Stimulated activated CD4-positive, alpha-beta T cell treated with anti-CD3 and anti-CD28 coated beads, Interleukin-2, amount 100 ng/mL, for 4 hours (primary cell): ENCODE measurements around the gene VPS8.
"Not testable (repeated sequence)": the region's sequence is repeated elsewhere in the genome, so short reads cannot be mapped to it uniquely, and the experiment has no call there.

Source experiments
- DNase-seq: peaks from one replicate; pipeline ENCODE4 v3.0.0-alpha.2; 2020; ENCODE audit warnings: low read depth

Gene VPS8

DNA sequence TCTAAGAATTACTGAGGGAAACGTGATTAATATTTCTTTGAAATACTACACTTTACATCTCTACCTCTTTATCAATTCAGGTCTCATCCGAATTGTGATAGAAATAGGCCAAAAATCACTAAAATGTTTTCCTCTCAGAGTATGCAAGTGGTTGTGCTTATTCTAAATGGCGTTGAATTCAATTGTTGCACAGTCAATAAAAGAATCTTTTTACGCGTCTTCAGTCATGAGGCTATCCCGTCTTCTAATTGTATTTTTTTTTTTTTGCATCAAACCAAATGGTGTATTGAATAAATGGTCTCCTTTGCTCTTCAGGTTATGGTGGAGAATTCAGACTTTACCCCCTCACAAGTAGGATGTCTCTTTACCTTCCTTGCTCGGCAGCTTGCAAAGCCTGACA lies 112.6 kb downstream of the VPS8 start:
- DNase-seq: no peak

DNA sequence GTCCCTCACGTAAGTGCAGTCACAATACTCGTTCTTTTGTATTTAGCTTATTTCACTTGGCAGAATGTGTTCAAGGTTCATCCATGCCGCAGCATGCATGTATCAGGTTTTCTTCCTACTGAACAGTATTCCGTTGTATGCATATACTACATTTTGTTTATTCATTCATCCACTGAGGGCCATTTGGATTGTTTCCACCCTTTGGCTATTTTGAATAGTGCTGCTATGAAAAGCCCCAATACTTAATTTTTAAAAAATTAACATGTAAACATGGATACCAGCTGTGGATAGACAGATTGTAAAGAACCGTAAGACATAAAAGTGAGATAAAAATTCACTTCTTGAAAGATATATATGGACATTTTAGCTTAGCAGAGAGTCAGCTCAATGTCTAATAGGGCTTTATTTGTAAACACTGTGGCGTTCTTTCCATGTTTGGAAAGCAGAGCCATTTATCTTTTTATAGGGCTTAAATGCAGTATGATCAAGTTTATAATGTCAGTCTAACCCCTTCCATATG lies 115.9 kb downstream of the VPS8 start:
- DNase-seq: no peak

DNA sequence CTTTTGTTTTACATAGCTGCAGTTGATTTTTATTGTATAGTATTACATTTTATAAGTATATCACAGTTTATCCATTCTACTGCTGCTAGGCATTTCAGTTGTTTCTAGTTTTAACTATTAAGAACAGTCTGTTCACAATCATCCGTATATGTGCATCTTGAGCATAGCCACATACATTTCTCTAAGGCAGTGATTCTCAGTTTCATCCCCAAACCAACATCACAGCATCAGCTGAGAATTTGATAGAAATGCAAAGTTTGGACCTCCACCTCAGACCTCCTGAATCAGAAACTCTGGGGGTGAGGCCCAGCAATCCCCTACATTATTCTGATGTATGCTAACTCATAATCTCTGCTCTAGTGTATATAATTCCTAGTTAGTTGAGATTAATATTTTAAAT lies 120.8 kb downstream of the VPS8 start:
- DNase-seq: no peak

DNA sequence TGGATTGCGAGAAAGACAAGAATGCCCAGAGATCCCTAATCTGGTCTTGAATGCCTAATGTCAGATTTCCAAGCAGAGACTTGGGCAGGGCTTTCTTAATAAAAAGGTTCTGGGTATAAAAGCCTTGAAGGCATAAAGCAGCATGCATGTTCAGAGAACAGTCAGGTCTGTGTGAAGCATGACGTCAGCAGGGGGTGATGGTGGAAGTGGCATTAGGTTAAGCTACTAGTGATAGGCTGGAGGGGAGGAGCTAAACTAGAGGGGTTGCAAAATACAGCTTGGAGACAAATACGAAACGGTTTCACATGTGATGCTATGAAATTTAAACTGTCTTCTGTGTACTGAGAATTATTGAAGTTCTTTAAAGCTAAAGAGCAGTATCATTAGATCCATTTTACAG lies 125.6 kb downstream of the VPS8 start:
- DNase-seq: no peak

DNA sequence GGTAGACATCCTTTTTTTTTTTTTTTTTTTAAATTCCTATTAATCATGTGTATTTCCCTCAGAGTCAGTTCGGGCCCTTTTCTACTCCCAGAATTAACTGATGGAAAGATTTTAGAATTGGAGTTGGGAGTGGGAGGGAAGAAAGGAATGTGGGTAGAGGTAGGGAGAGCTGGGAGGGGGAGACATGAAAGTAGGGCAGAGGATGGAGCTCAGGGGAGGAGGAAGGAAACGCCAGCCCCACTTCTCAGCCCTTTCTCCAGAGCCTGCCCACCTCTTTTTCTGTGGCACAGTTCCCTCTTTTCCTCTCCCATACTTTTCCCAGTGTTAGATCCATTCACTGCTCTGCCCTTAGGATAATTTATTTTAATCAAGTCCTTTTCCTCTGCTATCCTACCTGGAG lies 129.4 kb downstream of the VPS8 start:
- DNase-seq: no peak

DNA sequence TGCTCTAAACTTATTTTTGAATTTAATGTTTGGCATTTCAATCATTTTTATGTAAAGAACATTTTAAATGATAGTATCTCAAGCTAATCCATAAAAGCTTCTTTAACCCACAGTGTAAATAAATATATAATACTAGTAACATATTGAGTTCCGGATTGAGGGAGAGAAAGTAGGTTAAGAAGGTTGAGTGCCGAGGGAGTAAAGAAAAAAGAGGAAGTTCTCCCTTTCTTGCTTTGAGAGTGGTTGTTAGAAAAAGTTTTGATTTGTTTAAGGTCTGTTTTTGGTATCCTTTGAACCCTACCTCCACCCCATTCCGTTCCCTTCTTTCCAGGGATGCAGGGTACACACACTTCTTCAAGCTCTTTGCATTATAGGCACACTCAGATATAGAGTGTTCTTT lies 130.8 kb downstream of the VPS8 start:
- no peak for DNase-seq

DNA sequence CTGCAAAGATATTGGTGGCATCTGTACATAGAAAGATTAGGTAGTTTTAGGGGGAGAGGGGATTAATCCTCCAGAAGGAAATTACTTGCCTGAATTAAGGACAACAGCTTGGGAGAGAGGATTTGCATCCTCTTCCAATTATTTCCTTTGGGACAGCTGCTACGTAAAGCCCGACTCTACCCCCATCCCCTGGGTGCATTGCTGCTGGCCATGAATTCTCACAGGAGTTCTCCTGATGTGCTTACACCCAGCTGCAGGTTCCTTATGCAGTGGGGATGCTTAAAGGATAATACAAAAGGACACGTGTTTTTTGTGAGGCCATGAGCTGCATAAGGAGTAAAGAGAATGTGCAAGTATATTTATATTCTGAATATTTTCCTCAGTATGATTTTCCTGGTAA lies 132.3 kb downstream of the VPS8 start:
- no peak for DNase-seq

DNA sequence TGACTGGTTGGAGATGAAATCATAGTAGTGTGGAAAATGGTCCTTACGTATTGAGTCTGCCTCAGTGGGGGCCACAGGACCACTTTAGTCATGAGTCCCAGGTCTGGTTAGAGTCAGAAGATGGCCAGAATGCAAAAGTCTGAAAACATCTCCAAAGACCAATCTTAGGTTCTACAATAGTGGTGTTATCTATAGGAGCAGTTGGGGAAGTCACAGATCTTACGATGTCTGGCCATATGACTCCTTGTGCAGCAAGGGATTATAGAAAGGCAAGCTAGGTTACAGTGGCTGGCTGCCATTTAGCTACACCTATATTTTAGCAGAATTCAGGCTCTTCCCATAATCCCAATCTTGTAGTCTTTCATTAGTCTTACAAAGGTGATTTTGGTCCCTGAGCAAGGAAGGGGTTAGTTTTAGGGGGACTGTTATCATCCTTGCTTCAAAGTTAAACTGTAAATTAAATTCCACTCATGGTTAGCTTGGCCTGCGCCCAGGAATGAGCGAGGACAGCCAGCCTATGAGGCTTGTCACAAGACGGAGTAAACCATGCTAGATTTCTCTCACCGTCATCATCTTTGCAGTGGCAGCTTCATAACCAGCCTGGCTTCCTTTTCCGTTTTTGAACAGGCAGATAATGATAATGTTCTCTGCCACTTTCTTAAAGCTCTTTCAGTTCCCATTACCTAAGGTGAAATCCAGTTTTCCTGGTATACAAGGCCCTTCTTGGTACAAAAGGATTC lies 134.1 kb downstream of the VPS8 start:
- DNase-seq: no peak

DNA sequence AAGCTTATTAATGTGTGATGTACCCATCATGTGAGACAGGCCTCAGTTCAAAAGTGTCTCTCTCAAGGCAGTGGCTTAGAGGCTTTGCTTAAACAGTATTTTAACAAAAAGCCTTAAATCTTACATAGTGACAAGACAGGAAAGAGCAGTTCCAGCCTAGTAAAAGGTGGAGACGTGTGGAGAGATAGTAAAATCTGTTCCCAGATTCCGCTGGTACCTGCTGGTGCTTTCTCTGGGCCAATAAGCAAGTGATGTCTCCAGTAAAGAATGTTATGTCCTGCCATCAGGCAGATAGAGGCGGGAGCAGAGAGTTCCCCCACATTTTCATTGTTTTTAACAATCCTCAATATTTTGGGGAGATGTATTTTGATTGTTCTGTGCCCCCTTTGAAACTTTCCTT lies 135.0 kb downstream of the VPS8 start:
- no peak for DNase-seq

DNA sequence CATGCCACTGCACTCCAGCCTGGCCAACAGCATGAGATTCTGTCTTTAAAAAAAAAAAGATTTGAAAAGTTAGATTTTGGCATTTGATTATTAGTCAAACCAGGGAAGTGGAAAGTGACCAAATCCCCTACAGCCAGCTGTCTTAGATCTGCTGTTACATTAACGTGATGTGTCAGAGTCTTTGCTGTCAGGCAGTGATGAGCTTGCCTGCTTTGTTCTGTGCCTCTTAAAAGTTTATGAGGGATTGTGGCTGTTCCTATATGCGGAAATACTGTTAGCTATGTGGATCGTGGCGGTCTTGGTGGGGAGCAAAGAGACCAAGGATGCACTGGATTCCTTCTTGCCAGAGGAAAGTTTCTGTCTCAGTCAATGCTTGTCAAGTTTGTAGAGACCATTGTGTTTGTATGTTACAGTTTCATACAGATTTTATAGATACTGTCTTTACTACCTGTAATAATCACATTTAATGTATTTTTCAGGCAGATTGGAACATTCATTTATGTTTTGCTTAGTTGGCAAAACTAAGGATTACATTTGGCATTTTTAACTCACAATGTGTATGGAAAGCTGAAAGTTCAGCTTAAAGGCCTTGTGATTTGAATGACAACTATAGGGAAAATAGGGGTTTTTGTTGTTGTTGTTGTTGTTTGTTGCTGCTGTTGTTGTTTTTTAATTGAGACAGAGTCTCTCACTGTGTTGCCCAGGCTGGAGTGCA lies 137.4 kb downstream of the VPS8 start:
- no peak for DNase-seq

DNA sequence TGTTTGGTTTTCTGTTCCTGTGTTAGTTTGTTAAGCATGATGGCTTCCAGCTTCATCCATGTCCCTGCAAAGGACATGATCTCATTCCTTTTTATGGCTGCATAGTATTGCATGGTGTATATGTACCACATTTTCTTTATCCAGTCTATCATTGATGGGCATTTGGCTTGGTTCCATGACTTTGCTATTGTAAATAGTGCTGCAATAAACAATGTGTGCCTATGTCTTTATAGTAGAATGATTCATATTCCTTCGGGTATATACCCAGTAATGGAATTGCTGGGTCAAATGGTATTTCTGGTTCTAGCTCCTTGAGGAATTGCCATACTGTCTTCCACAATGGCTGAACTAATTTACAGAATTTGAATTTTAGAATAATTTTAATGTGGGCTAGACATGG lies 138.8 kb downstream of the VPS8 start:
- not testable (repeated sequence) for DNase-seq

DNA sequence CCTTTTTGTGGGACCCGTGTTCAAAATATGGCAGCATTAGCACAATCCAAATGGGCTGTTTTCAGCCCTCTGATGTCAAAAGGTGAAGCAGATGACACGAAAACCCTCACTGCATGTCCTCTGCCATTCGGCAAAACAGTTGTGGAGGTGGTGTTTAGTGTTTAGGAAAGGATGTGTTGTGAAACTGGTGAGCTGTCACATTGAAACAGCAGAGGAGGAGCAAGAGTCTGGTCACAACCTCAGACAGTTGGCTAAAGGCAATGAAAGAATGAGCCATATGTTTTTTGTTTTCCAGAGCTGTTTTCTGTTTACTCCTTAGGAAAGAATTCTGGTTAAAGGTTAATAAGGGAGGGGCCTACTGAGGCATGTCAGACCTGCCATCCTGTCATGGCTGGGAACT lies 140.7 kb downstream of the VPS8 start:
- no peak for DNase-seq

DNA sequence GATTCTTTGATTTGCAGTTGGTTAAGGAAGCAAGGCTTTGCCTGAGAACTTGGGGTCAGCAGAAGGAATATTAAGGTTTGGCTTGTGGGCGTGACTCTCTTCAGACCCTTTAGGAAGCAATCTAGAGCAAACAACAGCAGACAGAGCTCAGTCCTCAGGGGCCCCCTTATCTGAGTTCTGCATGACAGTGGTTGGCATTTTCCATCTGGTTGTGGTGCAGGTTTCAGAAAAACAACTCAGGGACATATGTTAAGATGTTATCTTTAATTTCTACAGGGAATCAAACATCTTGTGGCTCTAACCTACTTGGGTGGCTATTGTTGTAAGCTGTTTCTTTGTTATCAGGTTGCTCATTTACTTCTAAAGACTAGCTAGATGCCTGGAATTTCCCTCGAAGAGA lies 141.4 kb downstream of the VPS8 start:
- no peak for DNase-seq

DNA sequence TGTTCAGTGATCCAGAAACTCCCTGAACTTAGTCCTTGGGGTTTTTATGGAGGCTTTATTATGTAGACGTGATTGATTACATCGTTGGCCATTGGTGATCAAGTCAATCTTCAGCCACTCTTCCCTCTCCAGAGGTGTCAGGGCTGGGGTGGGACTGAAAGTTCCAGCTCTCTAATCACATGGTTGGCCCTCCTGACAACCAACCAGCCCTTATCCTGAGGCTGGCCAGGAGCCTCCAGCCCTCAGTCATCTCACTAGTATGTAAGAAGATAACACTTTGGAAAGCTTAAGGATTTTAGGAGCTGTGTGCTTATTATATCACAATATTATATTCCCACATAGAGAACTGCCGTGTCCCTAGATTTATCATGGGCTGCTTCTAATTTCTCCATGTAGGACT lies 142.3 kb downstream of the VPS8 start:
- no peak for DNase-seq

DNA sequence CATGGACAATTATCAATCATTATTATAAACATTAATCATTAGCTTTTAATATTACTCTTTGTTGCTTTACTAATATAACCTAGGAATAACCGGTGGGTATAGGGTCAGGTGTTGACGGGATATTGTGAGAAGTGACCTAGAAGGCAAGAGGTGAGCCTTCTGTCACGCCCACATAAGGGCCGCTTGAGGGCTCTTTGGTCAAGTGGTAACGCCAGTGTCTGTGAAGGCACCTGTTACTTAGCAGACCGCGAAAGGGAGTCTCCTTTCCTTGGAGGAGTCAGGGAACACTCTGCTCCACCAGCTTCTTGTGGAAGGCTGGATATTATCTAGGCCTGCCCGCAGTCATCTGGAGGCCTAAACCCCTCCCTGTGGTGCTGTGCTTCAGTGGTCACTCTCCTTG lies 142.9 kb downstream of the VPS8 start:
- not testable (repeated sequence) for DNase-seq

DNA sequence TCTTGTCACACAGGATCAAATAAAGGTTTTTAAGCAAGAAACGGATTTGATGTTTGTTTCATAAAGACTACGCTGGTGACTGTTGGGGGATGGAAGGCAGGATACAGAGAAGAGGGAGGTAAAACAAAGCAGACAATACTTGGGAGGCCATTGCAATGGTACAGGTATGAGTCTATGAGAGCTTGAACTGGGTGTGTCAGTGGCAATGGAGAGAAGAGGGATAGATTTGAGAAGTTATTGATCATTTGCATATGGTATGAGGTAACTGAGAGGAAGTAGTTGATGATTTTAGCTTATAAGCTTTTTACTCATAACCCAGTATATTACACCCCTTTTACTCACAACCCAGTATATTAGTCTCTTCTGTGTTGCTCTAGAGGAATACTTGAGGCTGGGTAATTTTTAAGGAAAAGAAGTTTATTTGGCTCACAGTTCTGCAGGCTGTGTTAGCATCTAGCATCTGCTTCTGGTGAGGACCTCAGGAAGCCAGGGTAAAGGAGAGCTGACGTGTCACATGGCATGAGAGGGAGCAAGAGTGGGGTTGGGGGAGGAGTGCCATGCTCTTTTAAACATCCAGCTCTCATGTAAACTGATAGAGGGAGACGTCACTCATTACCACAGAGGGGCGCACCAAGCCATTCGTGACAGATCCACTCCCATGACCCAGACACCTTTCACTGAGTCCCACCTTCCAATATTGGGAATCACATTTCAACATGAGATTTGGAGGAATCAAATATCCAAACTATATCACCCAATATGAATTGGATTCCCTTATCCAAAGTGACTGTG lies 153.9 kb downstream of the VPS8 start:
- no peak for DNase-seq

DNA sequence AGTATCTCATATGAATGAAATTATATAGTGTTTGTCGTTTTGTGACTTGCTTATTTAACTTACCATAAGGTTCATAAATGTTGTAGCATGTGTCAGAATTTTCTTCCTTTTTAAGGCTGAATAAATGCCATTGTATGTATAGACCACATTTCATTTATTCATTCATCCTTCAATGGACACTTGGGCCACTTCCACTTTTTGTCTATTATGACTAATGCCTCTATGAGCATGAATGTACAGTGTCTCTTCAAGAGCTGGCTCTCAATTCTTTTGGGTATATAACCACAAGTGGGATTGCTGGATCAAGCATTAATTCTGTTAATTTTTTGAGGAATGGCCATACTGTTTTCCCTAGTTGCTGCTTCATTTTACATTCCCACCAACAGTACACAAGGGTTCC lies 156.1 kb downstream of the VPS8 start:
- no peak for DNase-seq

DNA sequence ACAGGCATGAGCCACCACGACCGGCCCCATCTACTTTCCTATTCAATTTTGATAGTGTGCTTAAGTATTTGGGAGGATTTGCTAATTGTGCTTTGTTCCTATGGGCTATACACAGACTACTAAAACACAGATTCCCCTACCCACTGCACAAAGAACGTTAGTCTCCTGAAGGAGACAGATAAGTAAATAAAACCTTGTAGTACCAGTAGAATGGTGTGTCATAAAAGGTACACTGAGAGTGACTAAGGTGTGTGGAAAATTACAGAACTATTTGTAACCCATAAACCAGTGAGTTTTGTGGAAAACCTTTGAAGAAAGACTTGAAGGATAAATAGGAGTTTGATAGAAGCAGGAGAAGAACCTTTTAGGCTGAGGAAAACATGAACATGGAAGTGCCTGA lies 158.2 kb downstream of the VPS8 start:
- no peak for DNase-seq

DNA sequence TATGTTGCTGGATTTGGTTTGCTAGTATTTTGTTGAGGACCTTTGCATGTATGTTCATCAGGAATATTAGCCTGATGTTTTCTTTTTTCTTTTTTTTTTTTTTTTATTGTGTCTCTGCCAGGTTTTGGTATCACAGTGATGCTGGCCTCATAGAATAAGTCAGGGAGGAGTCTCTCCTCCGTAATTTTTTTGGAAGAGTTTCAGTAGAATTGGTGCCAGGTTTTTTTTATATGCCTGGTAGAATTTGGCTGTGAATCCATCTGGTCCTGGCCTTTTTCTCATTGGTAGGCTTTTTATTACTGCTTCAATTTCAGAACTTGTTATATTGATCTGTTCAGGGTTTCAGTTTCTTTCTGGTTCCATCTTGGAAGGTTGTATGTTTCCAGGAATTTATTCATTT lies 165.8 kb downstream of the VPS8 start:
- DNase-seq: no peak

DNA sequence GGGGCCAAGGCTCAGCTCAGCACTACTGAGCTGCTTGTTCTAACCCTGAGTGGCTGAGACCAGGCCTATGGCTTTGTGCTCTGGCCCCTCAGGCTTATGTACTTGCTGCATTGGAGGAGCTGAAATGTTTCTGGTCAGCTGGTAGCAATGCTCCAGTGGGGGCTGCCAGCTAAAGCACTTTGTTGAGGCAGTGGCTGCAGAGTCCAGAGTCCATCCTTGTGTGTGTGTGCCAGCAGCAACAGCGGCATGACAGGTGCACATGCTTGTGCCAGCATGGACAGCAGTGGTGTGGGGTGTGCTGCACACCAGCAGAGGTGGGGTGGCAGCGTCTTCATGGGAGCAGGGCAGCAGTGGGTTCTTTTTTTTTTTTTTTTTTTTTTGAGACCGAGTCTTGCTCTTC lies 169.1 kb downstream of the VPS8 start:
- no peak for DNase-seq

DNA sequence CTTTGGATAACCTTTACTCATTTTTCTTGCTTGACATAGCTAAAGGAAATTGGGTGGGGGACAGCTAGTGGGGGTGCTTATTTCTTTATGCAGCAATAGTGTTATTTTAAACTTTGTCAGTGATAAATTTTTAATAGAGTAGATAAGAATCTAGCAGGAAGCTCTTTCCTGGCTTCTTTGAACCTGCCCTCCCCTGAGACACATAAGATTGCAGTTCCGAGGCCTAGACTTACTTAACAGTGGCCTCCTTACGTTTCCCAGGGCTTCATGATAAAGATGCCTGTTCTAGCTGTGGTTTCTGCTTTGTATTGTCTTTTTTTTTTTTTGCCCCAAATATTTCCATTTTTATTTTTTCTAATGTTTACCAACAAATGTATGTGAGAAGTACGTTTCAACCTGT lies 170.1 kb downstream of the VPS8 start:
- DNase-seq: no peak

DNA sequence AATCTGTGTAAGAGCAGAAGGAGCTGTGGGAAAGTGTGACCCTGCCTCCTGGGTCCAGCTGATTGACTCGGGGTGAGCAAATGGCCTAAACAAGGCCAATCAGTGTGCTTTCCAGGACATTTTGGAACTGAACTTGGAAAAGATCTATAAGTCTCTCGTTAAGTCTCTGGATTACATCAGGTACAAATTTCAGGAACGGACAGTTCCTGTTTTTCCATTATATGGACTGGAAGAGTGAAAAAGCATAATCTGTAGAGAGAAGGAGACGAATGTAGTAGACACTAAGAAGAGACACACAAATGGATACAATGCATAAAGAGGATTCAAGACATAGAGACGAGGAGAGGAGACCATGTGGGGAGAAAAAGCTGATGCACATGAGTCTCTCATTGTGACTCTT lies 173.6 kb downstream of the VPS8 start:
- no peak for DNase-seq

DNA sequence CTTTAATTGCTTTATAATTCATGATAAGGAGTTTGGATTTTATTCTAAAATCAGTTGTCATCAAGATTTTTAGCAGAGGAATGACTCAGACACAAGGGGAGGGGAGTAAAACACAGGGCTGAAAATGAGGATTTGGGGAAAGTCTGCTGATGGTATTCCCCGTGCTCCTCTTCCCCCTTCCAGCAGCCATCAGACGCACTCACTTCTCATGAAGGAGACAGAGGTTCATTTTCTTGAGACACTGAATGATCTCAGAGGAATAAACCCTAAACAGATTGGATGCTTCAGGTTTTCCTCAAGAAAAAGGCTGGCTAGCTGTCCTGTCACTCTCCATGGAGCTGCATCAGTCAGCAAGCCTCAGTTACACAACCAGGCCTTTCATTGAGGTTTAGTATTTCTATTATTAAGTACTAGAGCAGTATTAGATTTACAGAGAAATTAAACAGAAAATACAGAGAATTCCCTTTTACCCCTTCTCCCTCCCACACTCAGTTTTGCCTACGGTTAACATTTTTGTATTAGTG lies 174.5 kb downstream of the VPS8 start:
- no peak for DNase-seq
